GM21825 (cell line): ENCODE results near the gene ERMN.
"Not testable (repeated sequence)": the region's sequence is repeated elsewhere in the genome, so short reads cannot be mapped to it uniquely, and the experiment has no call there.

ENCODE experiments used
- ATAC-seq: cut with Tn5 transposase; IDR thresholded peaks from one replicate; pipeline ENCODE4 v1.9.1; 2021; ENCODE audit warnings: mild to moderate bottlenecking, moderate library complexity; ENCODE audit not compliant: unreplicated experiment

ERMN gene

GRCh38 chr2:157301307-157301706 is 24.3 kb downstream of the ERMN start:
- no peak for ATAC-seq

GRCh38 chr2:157296958-157297357 is 28.7 kb downstream of the ERMN start:
- no peak for ATAC-seq

GRCh38 chr2:157296490-157296889 is 29.1 kb downstream of the ERMN start:
- no peak for ATAC-seq

- ATAC-seq = no peak
These were observed 32.8 kb downstream of the ERMN start for GRCh38 chr2:157292853-157293252.

- no peak for ATAC-seq
These were observed 34.6 kb downstream of the ERMN start for GRCh38 chr2:157291018-157291417.

GRCh38 chr2:157290525-157290924 is 35.1 kb downstream of the ERMN start:
- ATAC-seq = no peak

GRCh38 chr2:157287160-157287559 is 38.5 kb downstream of the ERMN start:
- ATAC-seq = no peak

GRCh38 chr2:157283468-157283867 is 42.2 kb downstream of the ERMN start:
- ATAC-seq = no peak

GRCh38 chr2:157281316-157281715 is 44.3 kb downstream of the ERMN start:
- no peak for ATAC-seq

- ATAC-seq = not testable (repeated sequence)
These were observed 46.3 kb downstream of the ERMN start for GRCh38 chr2:157279311-157279710.

- ATAC-seq = no peak
These were observed 53.9 kb downstream of the ERMN start for GRCh38 chr2:157271590-157272203.

GRCh38 chr2:157269922-157270321 is 55.7 kb downstream of the ERMN start:
- no peak for ATAC-seq

GRCh38 chr2:157269060-157269459 is 56.6 kb downstream of the ERMN start:
- ATAC-seq = no peak
